GM23338 (cell line): ENCODE data around the gene SLC15A4. TPM values are rescaled to one million over a fixed set of nuclear protein-coding genes. Genes with fewer than 3 reads are reported as not detected.

Source experiments
- ATAC-seq: fragments of 200-7000 bp; cut with Tn5 transposase; 3 replicates; pipeline ENCODE4 v1.9.1; 2020
- DNase-seq: peaks from one replicate; pipeline ENCODE4 v3.0.0-alpha.2; 2015; ENCODE audit warnings: low spot score
- H2AFZ ChIP-seq: fragments of 200-600 bp; sonication (generic); 2 replicates; pipeline ENCODE4 v1.8.0; 2016; ENCODE audit warnings: antibody characterized with exemption, mild to moderate bottlenecking, moderate library complexity
- H3F3A ChIP-seq: fragments of 200-600 bp; sonication (generic); replicated peaks from 2 replicates; pipeline ENCODE4 v1.8.0; 2017; ENCODE audit warnings: antibody characterized with exemption, mixed run types, low read depth
- H3K27ac ChIP-seq: fragments of 200-600 bp; sonication (generic); 2 replicates; pipeline ENCODE4 v1.6.1; 2016; ENCODE audit warnings: low read depth
- H3K27me3 ChIP-seq: fragments of 200-600 bp; sonication (generic); 2 replicates; pipeline ENCODE4 v1.8.0; 2016; ENCODE audit warnings: mild to moderate bottlenecking, mixed run types, moderate library complexity; ENCODE audit not compliant: insufficient read depth
- H3K36me3 ChIP-seq: fragments of 200-600 bp; sonication (generic); 2 replicates; pipeline ENCODE4 v1.8.0; 2016; ENCODE audit warnings: mild to moderate bottlenecking; ENCODE audit not compliant: insufficient read depth
- H3K4me1 ChIP-seq: fragments of 200-600 bp; sonication (generic); 2 replicates; pipeline ENCODE4 v1.8.0; 2016; ENCODE audit warnings: mild to moderate bottlenecking, moderate library complexity; ENCODE audit not compliant: insufficient read depth
- H3K4me2 ChIP-seq: fragments of 200-600 bp; sonication (generic); 2 replicates; pipeline ENCODE4 v1.7.1; 2017; ENCODE audit warnings: mixed run types
- H3K4me3 ChIP-seq: fragments of 200-600 bp; sonication (generic); 2 replicates; pipeline ENCODE4 v1.6.1; 2016; ENCODE audit warnings: mixed run types
- H3K79me2 ChIP-seq: fragments of 200-600 bp; sonication (generic); replicated peaks from 2 replicates; pipeline ENCODE4 v1.8.0; 2017; ENCODE audit warnings: mild to moderate bottlenecking; ENCODE audit not compliant: insufficient read depth
- H3K9me2 ChIP-seq: fragments of 200-600 bp; sonication (generic); 2 replicates; pipeline ENCODE4 v1.8.0; 2017; ENCODE audit not compliant: insufficient read depth
- H4K20me1 ChIP-seq: fragments of 200-600 bp; sonication (generic); replicated peaks from 2 replicates; pipeline ENCODE4 v1.8.0; 2017; ENCODE audit warnings: mild to moderate bottlenecking; ENCODE audit not compliant: insufficient read depth
- H3K27ac Mint-ChIP-seq: 2 replicates; pipeline ENCODE4 v1.8.0; 2020; ENCODE audit warnings: inconsistent platforms, mild to moderate bottlenecking, moderate library complexity, mixed read lengths
- H3K27me3 Mint-ChIP-seq: 3 replicates; pipeline ENCODE4 v1.8.0; 2022; ENCODE audit warnings: low read depth, mild to moderate bottlenecking, moderate library complexity, mixed read lengths, inconsistent platforms; ENCODE audit not compliant: insufficient read depth, poor library complexity
- H3K36me3 Mint-ChIP-seq: 3 replicates; pipeline ENCODE4 v1.8.0; 2021; ENCODE audit warnings: low read depth, mild to moderate bottlenecking, inconsistent platforms, moderate library complexity, mixed read lengths
- H3K4me1 Mint-ChIP-seq: 3 replicates; pipeline ENCODE4 v1.8.0; 2020; ENCODE audit warnings: mild to moderate bottlenecking, inconsistent platforms, mixed read lengths
- H3K4me3 Mint-ChIP-seq: 3 replicates; pipeline ENCODE4 v1.8.0; 2021; ENCODE audit warnings: moderate library complexity, mild to moderate bottlenecking, inconsistent platforms, mixed read lengths
- H3K9me3 Mint-ChIP-seq: 3 replicates; pipeline ENCODE4 v1.8.0; 2020; ENCODE audit warnings: moderate library complexity, mild to moderate bottlenecking, inconsistent platforms, mixed read lengths
- CREB1 ChIP-seq: fragments of 250-450 bp; sonication (Bioruptor Pico); IDR thresholded peaks from 2 replicates; pipeline ENCODE4 v1.5.0; 2020; ENCODE audit warnings: low read depth, mild to moderate bottlenecking, moderate library complexity
- ETS1 ChIP-seq: IDR thresholded peaks from 2 replicates; pipeline ENCODE4 v1.6.1; 2016; ENCODE audit warnings: antibody characterized with exemption
- EZH2 ChIP-seq: fragments of 200-600 bp; sonication (generic); IDR thresholded peaks from one replicate; pipeline ENCODE4 v1.8.0; 2017; ENCODE audit warnings: antibody characterized with exemption, mild to moderate bottlenecking, low read depth; ENCODE audit not compliant: unreplicated experiment
- EZH2phosphoT487 ChIP-seq: fragments of 200-600 bp; sonication (generic); IDR thresholded peaks from one replicate; pipeline ENCODE4 v1.8.1; 2018; ENCODE audit warnings: antibody characterized with exemption; ENCODE audit not compliant: unreplicated experiment
- POLR2AphosphoS5 ChIP-seq: IDR thresholded peaks from 2 replicates; pipeline ENCODE4 v1.6.1; 2016; ENCODE audit warnings: antibody characterized with exemption, low read depth
- REST ChIP-seq: IDR thresholded peaks from one replicate; pipeline ENCODE4 v1.6.1; 2018; ENCODE audit warnings: antibody characterized with exemption; ENCODE audit not compliant: unreplicated experiment
- ZNF114 ChIP-seq: fragments of 250-450 bp; sonication (Bioruptor Pico); IDR thresholded peaks from 2 replicates; pipeline ENCODE4 v1.5.0; 2020; ENCODE audit warnings: mild to moderate bottlenecking, moderate library complexity
- ZNF331 ChIP-seq: fragments of 250-450 bp; sonication (Bioruptor Pico); IDR thresholded peaks from 2 replicates; pipeline ENCODE4 v1.5.0; 2020; ENCODE audit warnings: low read depth, mild to moderate bottlenecking, moderate library complexity
- polyA plus RNA-seq: library from polyadenylated mRNA; unstranded; fragments of >200 nt; fragmentation: Nextera tagmentation; extraction: Ambion mirVana; gene quantifications from 2 replicates; pipeline ENCODE4 v1.2.1, GENCODE V29; 2016
- total RNA-seq: library from RNA; depleted of rRNA; stranded (reverse); fragments of >200 nt; shearing (Covaris generic); gene quantifications from 2 replicates; pipeline ENCODE4 v1.2.3, GENCODE V29; 2014
- TF ChIP-seq, protein P1 (sequence below): fragments of 250-450 bp; sonication (Bioruptor Pico); IDR thresholded peaks from 2 replicates; pipeline ENCODE4 v1.5.0; 2020; ENCODE audit warnings: mild to moderate bottlenecking, moderate library complexity

SLC15A4 gene
- total and polyA plus RNA-seq, 2 experiments from 2014 or later = 7.7 to 30.3 TPM

- Mint-ChIP-seq H3K4me3 (peak overlapping the region; percentile 81), H3K36me3 (peaks cover 32% of the 10 kb centered on the region), H3K9me3 (peaks cover 70% of the 10 kb centered on the region), H3K4me1 (peaks cover 25% of the 10 kb centered on the region), H3K27me3 (no peaks in the 10 kb centered on the region), H3K27ac (no peak overlapping the region)
- Histone ChIP-seq H3K4me1 (peaks cover 5% of the 10 kb centered on the region; the same call in 1 of the 2 replicates), H3K4me3 (peak overlapping the region; percentile 72), H3F3A (no peaks in the 10 kb centered on the region), H3K9me2 (no peaks in the 10 kb centered on the region), H2AFZ (no peak overlapping the region), H3K4me2 (peak overlapping the region; percentile 75), H4K20me1 (peaks cover 4% of the 10 kb centered on the region; the same call in 1 of the 2 replicates), H3K36me3 (no peaks in the 10 kb centered on the region; the same call in 1 of the 2 replicates), H3K79me2 (peaks cover 48% of the 10 kb centered on the region), H3K27ac (no peak overlapping the region), H3K27me3 (no peaks in the 10 kb centered on the region)
- DNase-seq = peak; percentile 39
- ATAC-seq = peak; percentile 57
- no peak for TF ChIP-seq POLR2AphosphoS5
- TF ChIP-seq, protein P1, sequence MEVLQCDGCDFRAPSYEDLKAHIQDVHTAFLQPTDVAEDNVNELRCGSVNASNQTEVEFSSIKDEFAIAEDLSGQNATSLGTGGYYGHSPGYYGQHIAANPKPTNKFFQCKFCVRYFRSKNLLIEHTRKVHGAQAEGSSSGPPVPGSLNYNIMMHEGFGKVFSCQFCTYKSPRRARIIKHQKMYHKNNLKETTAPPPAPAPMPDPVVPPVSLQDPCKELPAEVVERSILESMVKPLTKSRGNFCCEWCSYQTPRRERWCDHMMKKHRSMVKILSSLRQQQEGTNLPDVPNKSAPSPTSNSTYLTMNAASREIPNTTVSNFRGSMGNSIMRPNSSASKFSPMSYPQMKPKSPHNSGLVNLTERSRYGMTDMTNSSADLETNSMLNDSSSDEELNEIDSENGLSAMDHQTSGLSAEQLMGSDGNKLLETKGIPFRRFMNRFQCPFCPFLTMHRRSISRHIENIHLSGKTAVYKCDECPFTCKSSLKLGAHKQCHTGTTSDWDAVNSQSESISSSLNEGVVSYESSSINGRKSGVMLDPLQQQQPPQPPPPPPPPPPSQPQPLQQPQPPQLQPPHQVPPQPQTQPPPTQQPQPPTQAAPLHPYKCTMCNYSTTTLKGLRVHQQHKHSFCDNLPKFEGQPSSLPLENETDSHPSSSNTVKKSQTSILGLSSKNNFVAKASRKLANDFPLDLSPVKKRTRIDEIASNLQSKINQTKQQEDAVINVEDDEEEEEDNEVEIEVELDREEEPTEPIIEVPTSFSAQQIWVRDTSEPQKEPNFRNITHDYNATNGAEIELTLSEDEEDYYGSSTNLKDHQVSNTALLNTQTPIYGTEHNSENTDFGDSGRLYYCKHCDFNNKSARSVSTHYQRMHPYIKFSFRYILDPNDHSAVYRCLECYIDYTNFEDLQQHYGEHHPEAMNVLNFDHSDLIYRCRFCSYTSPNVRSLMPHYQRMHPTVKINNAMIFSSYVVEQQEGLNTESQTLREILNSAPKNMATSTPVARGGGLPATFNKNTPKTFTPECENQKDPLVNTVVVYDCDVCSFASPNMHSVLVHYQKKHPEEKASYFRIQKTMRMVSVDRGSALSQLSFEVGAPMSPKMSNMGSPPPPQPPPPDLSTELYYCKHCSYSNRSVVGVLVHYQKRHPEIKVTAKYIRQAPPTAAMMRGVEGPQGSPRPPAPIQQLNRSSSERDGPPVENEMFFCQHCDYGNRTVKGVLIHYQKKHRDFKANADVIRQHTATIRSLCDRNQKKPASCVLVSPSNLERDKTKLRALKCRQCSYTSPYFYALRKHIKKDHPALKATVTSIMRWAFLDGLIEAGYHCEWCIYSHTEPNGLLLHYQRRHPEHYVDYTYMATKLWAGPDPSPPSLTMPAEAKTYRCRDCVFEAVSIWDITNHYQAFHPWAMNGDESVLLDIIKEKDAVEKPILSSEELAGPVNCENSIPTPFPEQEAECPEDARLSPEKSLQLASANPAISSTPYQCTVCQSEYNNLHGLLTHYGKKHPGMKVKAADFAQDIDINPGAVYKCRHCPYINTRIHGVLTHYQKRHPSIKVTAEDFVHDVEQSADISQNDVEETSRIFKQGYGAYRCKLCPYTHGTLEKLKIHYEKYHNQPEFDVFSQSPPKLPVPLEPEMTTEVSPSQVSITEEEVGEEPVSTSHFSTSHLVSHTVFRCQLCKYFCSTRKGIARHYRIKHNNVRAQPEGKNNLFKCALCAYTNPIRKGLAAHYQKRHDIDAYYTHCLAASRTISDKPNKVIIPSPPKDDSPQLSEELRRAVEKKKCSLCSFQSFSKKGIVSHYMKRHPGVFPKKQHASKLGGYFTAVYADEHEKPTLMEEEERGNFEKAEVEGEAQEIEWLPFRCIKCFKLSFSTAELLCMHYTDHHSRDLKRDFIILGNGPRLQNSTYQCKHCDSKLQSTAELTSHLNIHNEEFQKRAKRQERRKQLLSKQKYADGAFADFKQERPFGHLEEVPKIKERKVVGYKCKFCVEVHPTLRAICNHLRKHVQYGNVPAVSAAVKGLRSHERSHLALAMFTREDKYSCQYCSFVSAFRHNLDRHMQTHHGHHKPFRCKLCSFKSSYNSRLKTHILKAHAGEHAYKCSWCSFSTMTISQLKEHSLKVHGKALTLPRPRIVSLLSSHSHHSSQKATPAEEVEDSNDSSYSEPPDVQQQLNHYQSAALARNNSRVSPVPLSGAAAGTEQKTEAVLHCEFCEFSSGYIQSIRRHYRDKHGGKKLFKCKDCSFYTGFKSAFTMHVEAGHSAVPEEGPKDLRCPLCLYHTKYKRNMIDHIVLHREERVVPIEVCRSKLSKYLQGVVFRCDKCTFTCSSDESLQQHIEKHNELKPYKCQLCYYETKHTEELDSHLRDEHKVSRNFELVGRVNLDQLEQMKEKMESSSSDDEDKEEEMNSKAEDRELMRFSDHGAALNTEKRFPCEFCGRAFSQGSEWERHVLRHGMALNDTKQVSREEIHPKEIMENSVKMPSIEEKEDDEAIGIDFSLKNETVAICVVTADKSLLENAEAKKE = no peak
- no peak for TF ChIP-seq EZH2
- no peak for TF ChIP-seq REST
- no peak for TF ChIP-seq EZH2phosphoT487
- TF ChIP-seq ZNF114 (CRISPR knock-in tag) = no peak
- TF ChIP-seq ETS1 = no peak
- no peak for TF ChIP-seq ZNF331 (CRISPR knock-in tag)
- no peak for TF ChIP-seq CREB1
Measured at GRCh38 chr12:128823216-128823915, 392 bp downstream of the SLC15A4 start.
